Nephron (organoid): ENCODE data around the gene SRSF10.

Experiments
- H3K27ac Mint-ChIP-seq, 3 experiments: 2 replicates each; pipeline ENCODE4 v1.8.0; 2020; ENCODE audit warnings: mixed read lengths in 3 of 3, mild to moderate bottlenecking in 2 of 3, moderate library complexity in 1 of 3
- H3K27me3 Mint-ChIP-seq: 2 replicates; pipeline ENCODE4 v1.8.0; 2021; ENCODE audit warnings: low read depth, mild to moderate bottlenecking, moderate library complexity, mixed read lengths
- H3K36me3 Mint-ChIP-seq: 2 replicates; pipeline ENCODE4 v1.8.0; 2020; ENCODE audit warnings: low read depth, mixed read lengths
- H3K4me1 Mint-ChIP-seq: 2 replicates; pipeline ENCODE4 v1.8.0; 2020; ENCODE audit warnings: mixed read lengths
- H3K4me3 Mint-ChIP-seq, 3 experiments: 2 replicates each; pipeline ENCODE4 v1.8.0; 2020; ENCODE audit warnings: mild to moderate bottlenecking in 3 of 3, mixed read lengths in 3 of 3, moderate library complexity in 2 of 3
- H3K9me3 Mint-ChIP-seq: 2 replicates; pipeline ENCODE4 v1.8.0; 2020; ENCODE audit warnings: mixed read lengths
- TF ChIP-seq, protein P1 (sequence below), 3 experiments: fragments of 200-600 bp; sonication (generic); IDR thresholded peaks; one replicate each; pipeline ENCODE4 v1.5.0; 2021; ENCODE audit warnings: antibody characterized with exemption in 3 of 3; ENCODE audit not compliant: unreplicated experiment in 3 of 3

Gene SRSF10

DNA sequence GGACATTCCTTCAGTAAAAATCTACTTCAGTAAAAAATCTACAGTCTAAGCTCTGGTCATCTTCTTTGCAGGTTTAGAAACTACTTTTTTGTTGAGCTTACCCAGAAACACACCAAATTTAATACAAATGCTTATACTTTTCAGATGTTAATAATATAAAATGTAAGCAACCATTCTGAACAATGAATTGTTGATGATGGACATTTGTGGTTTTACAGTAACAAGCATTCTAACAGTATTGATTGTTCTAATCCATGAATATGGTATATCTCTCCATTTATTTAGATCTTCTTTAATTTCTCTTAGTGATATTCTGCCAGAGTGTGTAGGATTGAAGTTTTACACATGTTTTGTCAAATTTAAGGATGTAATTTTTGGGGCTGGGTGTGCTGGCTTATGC, 27.0 kb upstream of the SRSF10 start:
- Mint-ChIP-seq H3K9me3 (no peaks in the 10 kb centered on the region), H3K27me3 (peaks cover 13% of the 10 kb centered on the region), H3K36me3 (no peaks in the 10 kb centered on the region), H3K4me3 (no peak overlapping the region), H3K4me1 (peaks cover 33% of the 10 kb centered on the region), H3K27ac (no peak overlapping the region)
- TF ChIP-seq, protein P1, sequence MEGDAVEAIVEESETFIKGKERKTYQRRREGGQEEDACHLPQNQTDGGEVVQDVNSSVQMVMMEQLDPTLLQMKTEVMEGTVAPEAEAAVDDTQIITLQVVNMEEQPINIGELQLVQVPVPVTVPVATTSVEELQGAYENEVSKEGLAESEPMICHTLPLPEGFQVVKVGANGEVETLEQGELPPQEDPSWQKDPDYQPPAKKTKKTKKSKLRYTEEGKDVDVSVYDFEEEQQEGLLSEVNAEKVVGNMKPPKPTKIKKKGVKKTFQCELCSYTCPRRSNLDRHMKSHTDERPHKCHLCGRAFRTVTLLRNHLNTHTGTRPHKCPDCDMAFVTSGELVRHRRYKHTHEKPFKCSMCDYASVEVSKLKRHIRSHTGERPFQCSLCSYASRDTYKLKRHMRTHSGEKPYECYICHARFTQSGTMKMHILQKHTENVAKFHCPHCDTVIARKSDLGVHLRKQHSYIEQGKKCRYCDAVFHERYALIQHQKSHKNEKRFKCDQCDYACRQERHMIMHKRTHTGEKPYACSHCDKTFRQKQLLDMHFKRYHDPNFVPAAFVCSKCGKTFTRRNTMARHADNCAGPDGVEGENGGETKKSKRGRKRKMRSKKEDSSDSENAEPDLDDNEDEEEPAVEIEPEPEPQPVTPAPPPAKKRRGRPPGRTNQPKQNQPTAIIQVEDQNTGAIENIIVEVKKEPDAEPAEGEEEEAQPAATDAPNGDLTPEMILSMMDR (IDR thresholded peaks at IDR 0.05; ENCODE audit: unreplicated experiment in 3 of 3), result no peak

DNA sequence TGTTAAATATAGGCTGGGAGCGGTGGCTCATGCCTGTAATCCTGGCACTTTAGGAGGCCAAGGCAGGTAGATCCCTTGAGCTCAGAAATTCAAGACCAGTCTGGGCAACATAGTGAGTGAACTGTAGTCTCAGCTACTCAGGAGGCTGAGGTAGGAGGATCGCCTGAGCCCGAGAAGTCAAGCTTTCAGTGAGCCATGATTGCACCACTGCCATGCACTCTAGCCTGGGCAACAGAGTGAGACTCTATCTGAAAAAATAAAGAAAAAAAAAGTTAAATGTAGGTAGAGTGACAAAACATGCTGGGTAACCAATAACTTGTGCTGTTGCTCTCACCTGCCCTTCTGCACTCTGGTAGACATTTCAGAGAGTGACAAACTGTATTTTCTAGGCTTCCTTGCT, 25.0 kb upstream of the SRSF10 start:
- Mint-ChIP-seq H3K27ac (no peak overlapping the region), H3K4me1 (peaks cover 28% of the 10 kb centered on the region), H3K4me3 (no peak overlapping the region), H3K36me3 (no peaks in the 10 kb centered on the region), H3K9me3 (no peaks in the 10 kb centered on the region), H3K27me3 (peaks cover 5% of the 10 kb centered on the region)
- TF ChIP-seq, protein P1 (IDR thresholded peaks at IDR 0.05; ENCODE audit: unreplicated experiment in 3 of 3), result no peak

DNA sequence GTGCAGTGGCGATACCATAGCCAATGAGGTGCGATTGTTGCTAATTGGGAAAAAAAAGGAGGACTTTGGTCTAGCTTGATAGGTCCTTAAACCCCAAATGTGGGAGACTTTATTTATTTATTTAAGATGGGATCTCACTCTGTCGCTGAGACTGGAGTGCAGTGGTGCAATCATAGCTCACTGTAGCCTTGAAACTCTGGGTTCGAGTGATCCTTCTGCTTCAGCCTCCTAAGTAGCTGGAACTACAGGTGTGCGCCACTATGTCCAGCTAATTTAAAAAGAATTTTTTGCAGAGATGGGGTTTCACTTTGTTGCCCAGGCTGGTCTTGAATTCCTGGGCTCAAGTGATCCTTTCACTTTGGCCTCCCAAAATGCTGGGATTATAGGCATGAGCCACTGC, 24.0 kb upstream of the SRSF10 start:
- TF ChIP-seq, protein P1 (IDR thresholded peaks at IDR 0.05; ENCODE audit: unreplicated experiment in 3 of 3), result no peak
- no peaks in the 10 kb centered on the region for H3K9me3 Mint-ChIP-seq
- peaks cover 18% of the 10 kb centered on the region for H3K4me1 Mint-ChIP-seq
- H3K36me3 Mint-ChIP-seq, result no peaks in the 10 kb centered on the region
- no peak overlapping the region for H3K4me3 Mint-ChIP-seq
- H3K27ac Mint-ChIP-seq, result peak overlapping the region in 1 of 3 experiments; percentile 21
- peaks cover 5% of the 10 kb centered on the region for H3K27me3 Mint-ChIP-seq

DNA sequence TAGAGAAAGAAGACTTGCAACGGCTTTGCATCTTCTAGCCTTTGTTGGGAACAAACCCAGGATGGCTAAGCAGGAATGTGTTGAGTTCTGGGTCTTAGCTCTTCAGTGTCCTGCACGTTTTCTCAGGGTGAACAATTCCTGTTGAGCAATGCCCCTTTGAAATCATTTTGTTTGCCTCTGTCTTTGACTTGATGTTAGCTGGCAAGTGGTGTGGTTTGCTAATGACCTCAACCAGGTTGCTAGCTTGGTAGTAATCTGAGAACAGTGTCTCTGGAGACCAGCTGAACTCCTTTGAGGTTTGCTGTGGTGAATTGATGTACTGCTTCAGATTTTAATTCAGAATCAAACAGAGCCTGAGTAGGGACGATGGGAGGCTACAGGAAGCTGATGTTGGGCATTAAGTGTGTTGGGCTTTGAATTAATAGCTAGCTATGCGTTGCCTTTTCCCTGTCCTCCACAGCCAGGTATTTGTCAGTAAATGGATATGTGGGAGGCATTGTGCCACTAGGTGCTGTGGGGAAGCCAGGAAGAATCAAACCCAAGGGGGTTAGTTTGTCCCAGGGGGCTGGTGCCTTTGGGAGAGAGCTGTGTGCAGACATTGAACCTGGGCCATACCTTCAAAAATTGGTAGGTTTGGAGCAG, 23.3 kb upstream of the SRSF10 start:
- Mint-ChIP-seq H3K9me3 (no peaks in the 10 kb centered on the region), H3K4me3 (no peak overlapping the region), H3K27ac (peak overlapping the region in 1 of 3 experiments; percentile 21), H3K27me3 (peaks cover 5% of the 10 kb centered on the region), H3K36me3 (no peaks in the 10 kb centered on the region), H3K4me1 (peaks cover 16% of the 10 kb centered on the region)
- TF ChIP-seq, protein P1 (IDR thresholded peaks at IDR 0.05; ENCODE audit: unreplicated experiment in 3 of 3), result no peak

DNA sequence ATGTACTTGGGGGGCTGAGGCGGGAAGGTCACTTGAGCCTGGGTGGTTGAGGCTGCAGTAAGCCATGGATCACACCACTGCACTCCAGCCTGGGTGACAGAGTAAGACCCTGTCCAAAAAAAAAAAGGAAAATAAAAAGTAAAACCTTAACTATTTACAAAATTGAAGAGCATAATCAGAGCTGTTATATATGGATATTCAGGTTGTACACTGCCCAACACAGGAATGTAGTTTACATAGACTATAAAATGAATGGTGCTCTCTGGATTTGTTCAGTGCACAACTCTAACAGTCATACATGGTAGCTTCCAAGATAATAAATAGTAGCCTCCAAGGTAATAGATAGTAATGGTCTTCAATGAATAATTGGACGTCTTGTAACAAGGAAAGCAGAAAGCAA, 22.6 kb upstream of the SRSF10 start:
- Mint-ChIP-seq H3K36me3 (no peaks in the 10 kb centered on the region), H3K4me3 (no peak overlapping the region), H3K4me1 (peaks cover 15% of the 10 kb centered on the region), H3K9me3 (no peaks in the 10 kb centered on the region), H3K27ac (no peak overlapping the region), H3K27me3 (peaks cover 5% of the 10 kb centered on the region)
- TF ChIP-seq, protein P1 (IDR thresholded peaks at IDR 0.05; ENCODE audit: unreplicated experiment in 3 of 3), result no peak

DNA sequence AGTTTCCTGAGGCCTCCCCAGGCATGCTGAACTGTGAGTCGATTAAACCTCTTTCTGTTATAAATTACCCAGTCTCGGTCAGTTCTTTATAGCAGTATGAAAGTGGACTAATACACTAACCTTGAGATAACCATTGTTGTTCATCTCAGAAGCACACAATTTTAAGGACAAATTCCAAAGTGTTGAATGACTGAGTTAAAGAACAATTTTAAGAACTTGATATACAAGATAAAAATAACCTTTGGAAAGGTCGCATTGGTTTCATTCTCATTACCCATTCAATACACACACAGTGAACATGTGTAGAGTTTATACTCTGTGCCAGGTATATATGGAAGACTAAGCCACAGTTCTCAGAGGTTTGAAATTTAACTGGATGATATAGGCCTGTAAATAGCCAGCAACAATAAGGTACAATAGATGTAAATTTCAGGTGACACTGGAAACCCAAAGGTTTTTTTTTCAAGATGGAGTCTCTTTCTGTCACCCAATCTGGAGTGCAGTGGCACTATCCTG, 19.1 kb upstream of the SRSF10 start:
- TF ChIP-seq, protein P1 (IDR thresholded peaks at IDR 0.05; ENCODE audit: unreplicated experiment in 3 of 3), result no peak
- H3K27me3 Mint-ChIP-seq, result peaks cover 9% of the 10 kb centered on the region
- peak overlapping the region in 2 of 3 experiments; percentile 24 to 34 for H3K27ac Mint-ChIP-seq
- no peaks in the 10 kb centered on the region for H3K36me3 Mint-ChIP-seq
- H3K4me1 Mint-ChIP-seq, result peaks cover 17% of the 10 kb centered on the region
- H3K9me3 Mint-ChIP-seq, result peaks cover 3% of the 10 kb centered on the region
- H3K4me3 Mint-ChIP-seq, result no peak overlapping the region
